ACHN (cell line): ENCODE measurements around the gene PBX2.

ENCODE experiments used
- DNase-seq: peaks from one replicate; pipeline ENCODE4 v3.0.0-alpha.2; 2015
- in situ Hi-C: cut with HindIII; loops from 2 replicates; pipeline ENCODE4 v1.10.0; 2017; ENCODE audit warnings: low sequenced_read_pairs, low pct_ligation_motif_present, low pct_unique_long_range_greater_than_20kb

Gene PBX2

DNA sequence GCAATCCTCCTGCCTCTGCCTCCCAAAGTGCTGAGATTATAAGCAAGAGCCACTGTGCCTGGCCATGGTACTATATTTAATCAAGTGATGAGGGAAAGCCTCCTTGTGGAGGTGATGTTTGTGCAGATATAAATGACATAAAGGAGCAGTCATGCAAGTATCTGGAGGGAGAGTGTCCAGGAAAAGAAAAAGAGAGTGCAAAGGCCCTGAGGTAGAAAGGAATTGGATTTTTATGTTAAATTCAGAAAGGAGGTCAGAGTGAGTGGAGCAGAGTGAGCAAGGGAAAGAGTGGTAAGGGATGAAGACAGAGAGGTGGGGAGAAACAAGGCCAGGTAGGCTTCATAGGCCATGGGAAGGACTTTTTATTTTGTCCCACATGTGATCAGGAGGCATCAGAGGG, 52.5 kb downstream of the PBX2 start:
- no peak for DNase-seq
- in situ Hi-C loops = no loop called here
